GM12878 (cell line): ENCODE results near the gene GPSM3. TPM values are rescaled to one million over a fixed set of nuclear protein-coding genes. Genes with fewer than 3 reads are reported as not detected.

Source experiments
- ATAC-seq: fragments of 200-7000 bp; cut with Tn5 transposase; 3 replicates; pipeline ENCODE4 v1.9.1; 2020; ENCODE audit warnings: mild to moderate bottlenecking, moderate library complexity
- BruUV-seq: library from RNA; stranded (reverse); fragments of 400-500 nt; replicated peaks from 2 replicates; lab custom pipeline; 2021; lab: Mats Ljungman, UMichigan
- CTCF ChIA-PET: fragments of 300-600 bp; sonication (Branson Sonifier 250); formaldehyde crosslinking; extraction: SDS; loops from one replicate; lab custom pipeline; 2021; ENCODE audit warnings: inconsistent platforms; lab: Yijun Ruan, JAX
- POLR2A ChIA-PET: fragments of 350-600 bp; formaldehyde crosslinking; extraction: SDS; loops from one replicate; lab custom pipeline; 2021; ENCODE audit warnings: inconsistent platforms; lab: Charles Lee
- RAD21 ChIA-PET: fragments of 300-600 bp; sonication (Branson Sonifier 250); formaldehyde crosslinking; loops from one replicate; lab custom pipeline; 2023; ENCODE audit warnings: antibody characterized with exemption; ENCODE audit not compliant: unreplicated experiment; lab: Charles Lee
- SMC1A ChIA-PET: fragments of 300-600 bp; sonication (Branson Sonifier 250); formaldehyde crosslinking; loops from one replicate; lab custom pipeline; 2023; ENCODE audit not compliant: unreplicated experiment, uncharacterized antibody; lab: Charles Lee
- DNase-seq: peaks from one replicate; pipeline ENCODE4 v3.0.0-alpha.2; 2011; ENCODE audit warnings: low read depth, low spot score
- FAIRE-seq: peaks from 3 replicates; lab custom pipeline; 2011; peaks lifted over from hg19 to GRCh38; lab: Jason Lieb, UNC
- H2AFZ ChIP-seq: 2 replicates; pipeline ENCODE4 v1.6.0; 2011; ENCODE audit warnings: low read depth, low read length, control low read depth; ENCODE audit not compliant: control insufficient read depth
- H3K27ac ChIP-seq: 2 replicates; pipeline ENCODE4 v1.5.1; 2011; ENCODE audit warnings: control low read depth; ENCODE audit not compliant: control insufficient read depth, insufficient read depth
- H3K27me3 ChIP-seq, 2 experiments: replicated peaks in 1 of 2; 2 replicates each; pipeline versions ENCODE4 v1.6.0 to v1.6.1; 2011; ENCODE audit warnings: low read length in 1 of 2; ENCODE audit not compliant: control insufficient read depth in 2 of 2, insufficient read depth in 2 of 2
- H3K36me3 ChIP-seq, 2 experiments: 2 replicates each; pipeline ENCODE4 v1.5.1; 2011; ENCODE audit warnings: low read length in 1 of 2; ENCODE audit not compliant: control insufficient read depth in 2 of 2, insufficient read depth in 2 of 2
- H3K4me1 ChIP-seq: 2 replicates; pipeline ENCODE4 v1.6.1; 2011; ENCODE audit warnings: mild to moderate bottlenecking, low read length, moderate library complexity, mixed read lengths; ENCODE audit not compliant: control insufficient read depth, insufficient read depth
- H3K4me2 ChIP-seq: 2 replicates; pipeline ENCODE4 v1.6.0; 2011; ENCODE audit warnings: control low read depth; ENCODE audit not compliant: control insufficient read depth, insufficient read depth
- H3K4me3 ChIP-seq: fragments of 200-600 bp; sonication (generic); 2 replicates; pipeline ENCODE4 v1.5.1; 2016
- H3K79me2 ChIP-seq: 2 replicates; pipeline ENCODE4 v1.6.0; 2011; ENCODE audit warnings: low read length; ENCODE audit not compliant: control insufficient read depth, insufficient read depth
- H3K9ac ChIP-seq: 2 replicates; pipeline ENCODE4 v1.8.0; 2011; ENCODE audit warnings: low read length, control low read depth, mixed read lengths; ENCODE audit not compliant: control insufficient read depth, insufficient read depth
- H3K9me3 ChIP-seq: replicated peaks from 3 replicates; pipeline ENCODE4 v1.5.1; 2011; ENCODE audit warnings: mild to moderate bottlenecking, low read length; ENCODE audit not compliant: control insufficient read depth, insufficient read depth
- H4K20me1 ChIP-seq: 2 replicates; pipeline ENCODE4 v1.6.0; 2011; ENCODE audit not compliant: control insufficient read depth, insufficient read depth
- BMI1 ChIP-seq: fragments of 450-650 bp; IDR thresholded peaks from 2 replicates; pipeline ENCODE4 v1.6.1; 2016; ENCODE audit warnings: mild to moderate bottlenecking, moderate library complexity, borderline replicate concordance
- NFYA ChIP-seq: IDR thresholded peaks from 2 replicates; pipeline ENCODE4 v1.6.1; 2011; ENCODE audit warnings: low read depth, mild to moderate bottlenecking, low read length, improper control_type of control experiment, borderline replicate concordance
- NR2F1 ChIP-seq: fragments of 450-650 bp; conservative IDR thresholded peaks from 2 replicates; pipeline ENCODE4 v1.6.1; 2017; ENCODE audit warnings: mild to moderate bottlenecking
- POU2F2 ChIP-seq: IDR thresholded peaks from 3 replicates; pipeline ENCODE4 v1.6.1; 2011; ENCODE audit warnings: low read depth, mild to moderate bottlenecking, low read length, borderline replicate concordance
- RAD51 ChIP-seq: fragments of 450-650 bp; IDR thresholded peaks from 2 replicates; pipeline ENCODE4 v1.6.1; 2016; ENCODE audit warnings: moderate library complexity, mild to moderate bottlenecking, inconsistent platforms
- RBBP5 ChIP-seq: fragments of 200-600 bp; sonication (generic); conservative IDR thresholded peaks from 2 replicates; pipeline ENCODE4 v1.6.1; 2016
- SMC3 ChIP-seq: IDR thresholded peaks from 2 replicates; pipeline ENCODE4 v1.6.1; 2011; ENCODE audit warnings: low read length, improper control_type of control experiment, borderline replicate concordance
- ZNF207 ChIP-seq: fragments of 450-650 bp; IDR thresholded peaks from 2 replicates; pipeline ENCODE4 v1.6.1; 2014; ENCODE audit warnings: antibody characterized with exemption, mild to moderate bottlenecking, borderline replicate concordance
- ZNF24 ChIP-seq: fragments of 450-650 bp; IDR thresholded peaks from 2 replicates; pipeline ENCODE4 v1.6.1; 2017; ENCODE audit warnings: antibody characterized with exemption, mild to moderate bottlenecking
- WGBS: methylation state at CpG from one replicate; pipeline ENCODE4 v1.1.6; 2016; ENCODE audit warnings: low lambda C conversion rate; ENCODE audit not compliant: insufficient replicate concordance, insufficient coverage; ENCODE audit errors: missing lambda C conversion rate; 5-methylcytosine and 5-hydroxymethylcytosine counted together
- in situ Hi-C: fragments of 300-500 bp; cut with MboI; formaldehyde crosslinking; loops from 9 replicates; pipeline ENCODE4 v1.14.3; 2018; ENCODE audit warnings: mixed read lengths
- intact Hi-C: fragments of 100-400 bp; cut with micrococcal nuclease; formaldehyde crosslinking; loops from one replicate; pipeline ENCODE4 v1.14.2; 2022; ENCODE audit not compliant: unreplicated experiment
- polyA plus RNA-seq, 11 experiments: library from polyadenylated mRNA; depleted of rRNA in 4 of 11; unstranded in 6 of 11; stranded (reverse) in 5 of 11; fragments of >200 nt; fragmentation: Nextera tagmentation in 4 of 11; fragmentation: Illumina TruSeq in 1 of 11; extraction: Ambion mirVana in 4 of 11; extraction: Trizol in 1 of 11; gene quantifications; 1 replicate in 1 of 11; 2 replicates in 10 of 11; pipeline versions ENCODE4 v1.2.1 to v1.2.3, GENCODE V29; 2011 to 2016; ENCODE audit warnings: inconsistent platforms in 2 of 11, missing spikeins in 2 of 11, low read depth in 1 of 11
- total RNA-seq, 4 experiments: library from RNA; depleted of rRNA in 3 of 4; stranded (reverse); fragments of >200 nt in 3 of 4; fragmentation: Illumina TruSeq in 1 of 4; extraction: Trizol in 1 of 4; gene quantifications; 2 replicates each; pipeline versions ENCODE4 v1.2.1 to v1.2.3, GENCODE V29; 2013 to 2021
- TF ChIP-seq, protein P1 (sequence below), 3 experiments: IDR thresholded peaks in 2 of 3; conservative IDR thresholded peaks in 1 of 3; 2 replicates each; pipeline ENCODE4 v1.5.1; 2011; ENCODE audit warnings: low read depth in 3 of 3, low read length in 3 of 3, mild to moderate bottlenecking in 3 of 3, control low read depth in 2 of 3, moderate library complexity in 2 of 3, inconsistent platforms in 1 of 3, mixed read lengths in 1 of 3; ENCODE audit not compliant: control insufficient read depth in 2 of 3, insufficient read depth in 1 of 3; ENCODE audit errors: extremely low read depth in 1 of 3
- TF ChIP-seq, protein P2 (sequence below): IDR thresholded peaks from 2 replicates; pipeline ENCODE4 v1.6.1; 2011; ENCODE audit warnings: borderline replicate concordance, low read depth, mild to moderate bottlenecking, moderate library complexity, low read length; ENCODE audit not compliant: insufficient read depth, poor library complexity, severe bottlenecking
- TF ChIP-seq, protein P3 (sequence below): IDR thresholded peaks from 2 replicates; pipeline ENCODE4 v1.6.1; 2012; ENCODE audit warnings: low read depth, low read length, improper control_type of control experiment

Gene GPSM3
- total and polyA plus RNA-seq, 10 of the 15 experiments (the other 5 are each of a cell fraction or from before 2014, with no cell fraction given): 22.0 to 137 (median 113) TPM

DNA sequence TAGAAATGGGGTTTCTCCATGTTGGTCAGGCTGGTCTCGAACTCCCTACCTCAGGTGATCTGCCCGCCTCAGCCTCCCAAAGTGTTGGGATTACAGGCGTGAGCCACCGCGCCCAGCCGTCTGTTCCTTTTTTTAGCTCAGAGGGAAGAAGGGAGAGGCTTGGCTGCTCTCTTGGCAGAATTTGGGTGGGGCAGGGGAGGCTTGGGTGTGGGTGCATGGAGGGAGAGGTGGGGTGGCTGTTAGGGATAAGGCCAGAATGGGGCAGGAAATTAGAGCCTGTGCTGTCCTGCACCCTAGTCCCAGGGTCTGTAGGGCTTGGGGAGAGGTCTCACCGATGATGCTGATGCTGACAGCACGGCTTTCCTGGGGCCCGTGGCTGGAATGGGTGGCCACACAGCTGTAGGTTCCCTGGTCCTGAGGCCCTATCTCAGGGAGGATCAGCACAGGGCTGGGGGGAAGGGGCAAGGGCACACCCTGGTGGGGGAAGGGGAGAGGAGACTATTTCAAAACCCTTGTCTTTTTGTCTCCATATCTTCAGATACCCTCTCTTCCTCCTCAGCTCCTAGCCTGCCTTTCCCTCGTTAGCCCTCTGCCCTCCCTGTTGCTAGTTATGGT is 10.4 kb downstream of the GPSM3 start:
- Histone ChIP-seq H3K79me2 (peaks cover 14% of the 10 kb centered on the region), H4K20me1 (no peaks in the 10 kb centered on the region), H2AFZ (no peak overlapping the region), H3K4me1 (peaks cover 12% of the 10 kb centered on the region), H3K27me3 (no peaks in the 10 kb centered on the region), H3K9ac (no peak overlapping the region), H3K36me3 (peaks cover 4 to 7% of the 10 kb centered on the region in 2 experiments; a peak in 3 of 4 replicates), H3K4me3 (no peak overlapping the region), H3K27ac (no peak overlapping the region), H3K9me3 (no peaks in the 10 kb centered on the region), H3K4me2 (no peak overlapping the region)
- SMC1A ChIA-PET: interaction anchor here (1.5 kb wide), 1 partner anchor 14 kb away, joined by 3 read pairs; no protein-coding TSS in a partner anchor
- no peak for DNase-seq
- no TSS peak for BruUV-seq
- CTCF ChIA-PET: interaction anchor here (1.0 kb wide), 1 partner anchor 13 kb away, joined by 4 read pairs; no protein-coding TSS in a partner anchor
- intact Hi-C loops: no loop called here
- in situ Hi-C loops: no loop called here
- ATAC-seq: no peak
- no peak for FAIRE-seq
- POLR2A ChIA-PET: interaction anchor here (0.6 kb wide), 1 partner anchor 10 kb away, joined by 3 read pairs; no protein-coding TSS in a partner anchor
- RAD21 ChIA-PET: interaction anchor here (1.2 kb wide), 1 partner anchor 13 kb away, joined by 3 read pairs; no protein-coding TSS in a partner anchor
- TF ChIP-seq ZNF24 (no peak), RAD51 (no peak), RBBP5 (no peak), NFYA (no peak), ZNF207 (no peak), NR2F1 (no peak), BMI1 (no peak), POU2F2 (no peak), SMC3 (no peak)
- TF ChIP-seq, protein P1, sequence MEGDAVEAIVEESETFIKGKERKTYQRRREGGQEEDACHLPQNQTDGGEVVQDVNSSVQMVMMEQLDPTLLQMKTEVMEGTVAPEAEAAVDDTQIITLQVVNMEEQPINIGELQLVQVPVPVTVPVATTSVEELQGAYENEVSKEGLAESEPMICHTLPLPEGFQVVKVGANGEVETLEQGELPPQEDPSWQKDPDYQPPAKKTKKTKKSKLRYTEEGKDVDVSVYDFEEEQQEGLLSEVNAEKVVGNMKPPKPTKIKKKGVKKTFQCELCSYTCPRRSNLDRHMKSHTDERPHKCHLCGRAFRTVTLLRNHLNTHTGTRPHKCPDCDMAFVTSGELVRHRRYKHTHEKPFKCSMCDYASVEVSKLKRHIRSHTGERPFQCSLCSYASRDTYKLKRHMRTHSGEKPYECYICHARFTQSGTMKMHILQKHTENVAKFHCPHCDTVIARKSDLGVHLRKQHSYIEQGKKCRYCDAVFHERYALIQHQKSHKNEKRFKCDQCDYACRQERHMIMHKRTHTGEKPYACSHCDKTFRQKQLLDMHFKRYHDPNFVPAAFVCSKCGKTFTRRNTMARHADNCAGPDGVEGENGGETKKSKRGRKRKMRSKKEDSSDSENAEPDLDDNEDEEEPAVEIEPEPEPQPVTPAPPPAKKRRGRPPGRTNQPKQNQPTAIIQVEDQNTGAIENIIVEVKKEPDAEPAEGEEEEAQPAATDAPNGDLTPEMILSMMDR (IDR thresholded peaks at IDR 0.05 in 2 of 3, conservative IDR thresholded peaks at IDR 0.05 in 1 of 3; ENCODE audit: control insufficient read depth in 2 of 3, extremely low read depth in 1 of 3, insufficient read depth in 1 of 3, low read depth in 3 of 3, low read length in 3 of 3): no peak
- TF ChIP-seq, protein P2, sequence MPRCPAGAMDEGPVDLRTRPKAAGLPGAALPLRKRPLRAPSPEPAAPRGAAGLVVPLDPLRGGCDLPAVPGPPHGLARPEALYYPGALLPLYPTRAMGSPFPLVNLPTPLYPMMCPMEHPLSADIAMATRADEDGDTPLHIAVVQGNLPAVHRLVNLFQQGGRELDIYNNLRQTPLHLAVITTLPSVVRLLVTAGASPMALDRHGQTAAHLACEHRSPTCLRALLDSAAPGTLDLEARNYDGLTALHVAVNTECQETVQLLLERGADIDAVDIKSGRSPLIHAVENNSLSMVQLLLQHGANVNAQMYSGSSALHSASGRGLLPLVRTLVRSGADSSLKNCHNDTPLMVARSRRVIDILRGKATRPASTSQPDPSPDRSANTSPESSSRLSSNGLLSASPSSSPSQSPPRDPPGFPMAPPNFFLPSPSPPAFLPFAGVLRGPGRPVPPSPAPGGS: no peak
- TF ChIP-seq, protein P3, sequence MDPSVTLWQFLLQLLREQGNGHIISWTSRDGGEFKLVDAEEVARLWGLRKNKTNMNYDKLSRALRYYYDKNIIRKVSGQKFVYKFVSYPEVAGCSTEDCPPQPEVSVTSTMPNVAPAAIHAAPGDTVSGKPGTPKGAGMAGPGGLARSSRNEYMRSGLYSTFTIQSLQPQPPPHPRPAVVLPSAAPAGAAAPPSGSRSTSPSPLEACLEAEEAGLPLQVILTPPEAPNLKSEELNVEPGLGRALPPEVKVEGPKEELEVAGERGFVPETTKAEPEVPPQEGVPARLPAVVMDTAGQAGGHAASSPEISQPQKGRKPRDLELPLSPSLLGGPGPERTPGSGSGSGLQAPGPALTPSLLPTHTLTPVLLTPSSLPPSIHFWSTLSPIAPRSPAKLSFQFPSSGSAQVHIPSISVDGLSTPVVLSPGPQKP: no peak
- WGBS: 85% methylated on average over 10 of the region's 10 CpGs
